ENCODE measurements around the gene PKD1.

GRCh38 chr16:2174396-2175131 is 38.9 kb upstream of the PKD1 start:
- TF ChIP-seq, protein P1, sequence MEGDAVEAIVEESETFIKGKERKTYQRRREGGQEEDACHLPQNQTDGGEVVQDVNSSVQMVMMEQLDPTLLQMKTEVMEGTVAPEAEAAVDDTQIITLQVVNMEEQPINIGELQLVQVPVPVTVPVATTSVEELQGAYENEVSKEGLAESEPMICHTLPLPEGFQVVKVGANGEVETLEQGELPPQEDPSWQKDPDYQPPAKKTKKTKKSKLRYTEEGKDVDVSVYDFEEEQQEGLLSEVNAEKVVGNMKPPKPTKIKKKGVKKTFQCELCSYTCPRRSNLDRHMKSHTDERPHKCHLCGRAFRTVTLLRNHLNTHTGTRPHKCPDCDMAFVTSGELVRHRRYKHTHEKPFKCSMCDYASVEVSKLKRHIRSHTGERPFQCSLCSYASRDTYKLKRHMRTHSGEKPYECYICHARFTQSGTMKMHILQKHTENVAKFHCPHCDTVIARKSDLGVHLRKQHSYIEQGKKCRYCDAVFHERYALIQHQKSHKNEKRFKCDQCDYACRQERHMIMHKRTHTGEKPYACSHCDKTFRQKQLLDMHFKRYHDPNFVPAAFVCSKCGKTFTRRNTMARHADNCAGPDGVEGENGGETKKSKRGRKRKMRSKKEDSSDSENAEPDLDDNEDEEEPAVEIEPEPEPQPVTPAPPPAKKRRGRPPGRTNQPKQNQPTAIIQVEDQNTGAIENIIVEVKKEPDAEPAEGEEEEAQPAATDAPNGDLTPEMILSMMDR (IDR thresholded peaks at IDR 0.05), result no peak
- TF ChIP-seq POLR2A (IDR thresholded peaks at IDR 0.05), result no peak
